ENCODE results near the gene PPP1R9B. TPM values are rescaled to one million over a fixed set of nuclear protein-coding genes. Genes with fewer than 3 reads are reported as not detected.

PPP1R9B gene
- total RNA-seq, 1 experiment from 2014 or later: 23.0 TPM

GRCh38 chr17:50098583-50098982, 51.9 kb downstream of the PPP1R9B start:
- WGBS (ENCODE audit: extremely low coverage, insufficient read length, low lambda C conversion rate): no CpG with 5 or more reads among the region's 4 CpGs
- Histone ChIP-seq H3K79me1 (ENCODE audit: insufficient read depth, low read depth, low read length, poor library complexity, severe bottlenecking) (no peaks in the 10 kb centered on the region), H3K9ac (ENCODE audit: extremely low read depth, insufficient read length, low read length) (no peak overlapping the region), H3K14ac (ENCODE audit: insufficient read depth, low read length) (no peak overlapping the region; the same call in 1 of the 2 replicates), H3T11ph (ENCODE audit: low read length) (no peak overlapping the region), H2BK5ac (ENCODE audit: insufficient read length, low read length) (no peak overlapping the region), H3K79me2 (ENCODE audit: insufficient read depth, low read length) (no peaks in the 10 kb centered on the region), H2AK5ac (ENCODE audit: insufficient read length, low read length) (no peak overlapping the region), H3K4me2 (ENCODE audit: insufficient read depth, insufficient read length, low read length) (no peak overlapping the region), H2BK15ac (ENCODE audit: low read depth, low read length) (no peak overlapping the region), H3K23me2 (ENCODE audit: insufficient read length, low read depth, low read length, poor library complexity, severe bottlenecking) (peaks cover 12% of the 10 kb centered on the region), H2BK120ac (ENCODE audit: low read depth, low read length, poor library complexity, severe bottlenecking) (no peak overlapping the region), H3K56ac (ENCODE audit: insufficient read length, low read depth, low read length) (no peak overlapping the region), H2BK12ac (ENCODE audit: insufficient read length, low read depth, low read length) (no peak overlapping the region), H4K91ac (ENCODE audit: insufficient read length, low read depth, low read length) (no peak overlapping the region), H3K18ac (ENCODE audit: insufficient read length, low read depth, low read length) (no peak overlapping the region), H2AFZ (ENCODE audit: low read length) (no peak overlapping the region), H4K8ac (replicated peaks; ENCODE audit: insufficient read length, low read depth, low read length) (no peak overlapping the region), H3K9me3 (ENCODE audit: control insufficient read depth, low read depth, low read length) (no peaks in the 10 kb centered on the region), H3K27ac (ENCODE audit: insufficient read length, low read depth, low read length) (no peak overlapping the region), H4K5ac (ENCODE audit: insufficient read length, low read depth, low read length) (no peak overlapping the region), H3K4me1 (ENCODE audit: insufficient read depth, low read length) (no peaks in the 10 kb centered on the region; the same call in 1 of the 2 replicates), H4K20me1 (ENCODE audit: control insufficient read depth, insufficient read depth, insufficient read length) (no peaks in the 10 kb centered on the region), H2BK20ac (ENCODE audit: low read depth, low read length, poor library complexity, severe bottlenecking) (no peak overlapping the region), H3K27me3 (ENCODE audit: insufficient read depth, low read length) (no peaks in the 10 kb centered on the region), H3K23ac (ENCODE audit: insufficient read length, low read depth, low read length) (no peak overlapping the region), H3K4ac (ENCODE audit: low read depth, low read length) (no peak overlapping the region)
- TF ChIP-seq CTCF (conservative IDR thresholded peaks at IDR 0.05): no peak
- H3K36me3 Mint-ChIP-seq (ENCODE audit: insufficient read depth in 1 of 3, low read depth in 3 of 3): peaks cover 0 to 8% (median 0%) of the 10 kb centered on the region in 3 experiments; a peak in 4 of 7 replicates
- H3K4me3 Mint-ChIP-seq: no peak overlapping the region; a peak in 1 of 5 replicates
- no peak overlapping the region; a peak in 2 of 7 replicates for H3K27ac Mint-ChIP-seq
- DNase-seq: no peak
- H3K9me3 Mint-ChIP-seq: no peaks in the 10 kb centered on the region
- H3K27me3 Mint-ChIP-seq (ENCODE audit: low read depth): no peaks in the 10 kb centered on the region
- peaks cover 32 to 36% of the 10 kb centered on the region in 2 experiments for H3K4me1 Mint-ChIP-seq
